Smooth muscle cell of trachea (primary cell): Measurements from ENCODE around the gene PAPOLB. TPM values are rescaled to one million over a fixed set of nuclear protein-coding genes. Genes with fewer than 3 reads are reported as not detected.

Experiments used
- total RNA-seq: library from RNA; depleted of rRNA; stranded (reverse); fragments of >200 nt; gene quantifications from 2 replicates; pipeline ENCODE4 v1.2.1, GENCODE V29; 2014

Gene PAPOLB
- total RNA-seq: under 0.01 and 0.15 TPM in 2 replicates

DNA sequence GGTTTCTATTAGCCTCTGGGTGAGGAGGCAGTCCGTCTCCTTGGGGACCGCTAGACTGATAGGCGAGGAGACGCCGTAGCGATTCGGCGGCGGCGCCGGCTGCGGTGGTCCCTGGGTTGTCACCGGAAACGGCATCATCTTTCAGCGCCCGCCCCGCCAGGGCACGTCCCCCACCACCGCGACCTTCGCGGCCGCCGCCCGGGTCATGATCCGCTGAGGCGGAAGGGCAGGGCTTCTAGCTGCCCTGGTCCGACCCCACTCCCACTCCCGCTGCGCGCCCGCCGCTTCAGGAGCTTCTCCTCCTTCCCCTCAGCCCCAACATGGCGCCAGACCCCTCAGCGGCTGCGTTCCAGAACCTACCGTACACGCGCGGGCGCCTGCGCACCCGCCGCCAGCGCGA, at the start of gene PAPOLB:
Gene PAPOLB (minus strand): TSS at position 358 of the 400 bp plus-strand sequence. CDS start 220 bp downstream, at position 138.

DNA sequence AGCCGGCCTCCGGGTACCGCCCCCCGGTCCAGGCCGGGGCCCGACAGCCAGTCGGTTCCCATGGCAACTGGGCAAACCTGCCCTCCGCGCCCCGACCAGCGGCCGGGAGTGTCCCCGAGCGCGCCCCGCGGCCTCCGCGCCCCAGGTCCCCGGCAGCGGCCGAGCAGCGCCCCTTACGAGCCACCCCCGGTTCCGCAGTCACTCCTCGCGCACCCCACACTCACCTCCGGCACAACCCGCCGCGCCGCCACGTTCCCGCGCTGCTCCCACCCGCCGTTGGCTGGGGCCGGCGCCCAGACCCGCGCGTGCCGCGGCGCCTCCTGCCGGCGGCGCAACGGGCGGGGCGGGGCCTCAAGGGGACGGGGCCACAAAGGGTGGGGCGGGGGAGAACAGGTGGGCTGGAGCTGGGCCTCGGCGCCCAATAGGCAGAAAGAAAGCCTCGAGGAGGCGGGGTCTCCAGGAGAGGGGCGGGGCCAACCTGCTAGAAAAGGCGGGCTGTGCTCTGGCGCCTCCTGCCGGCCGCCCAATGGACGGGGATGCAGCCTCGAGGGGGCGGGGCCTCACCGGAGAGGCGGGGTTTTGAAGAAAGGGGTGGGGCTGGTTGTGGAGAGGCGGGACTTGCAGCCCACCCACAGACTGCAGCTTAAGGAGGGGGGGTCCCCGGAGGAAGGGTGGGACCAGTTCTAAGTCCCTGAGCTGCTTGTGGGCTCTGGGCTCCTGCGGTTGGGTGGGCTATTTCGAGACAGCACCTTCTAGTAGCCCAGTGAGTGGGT, 21.7 kb upstream of the PAPOLB start, which contains the start of gene RADIL:
Gene RADIL (minus strand): TSS at position 345 of the 773 bp plus-strand sequence. CDS start 5,577 bp downstream, outside the sequence.

Other genes with a start within 250 kb of the PAPOLB start
- 29.5 and 32.4 TPM in 2 replicates for gene FOXK1, start 179.7 kb downstream of the PAPOLB start, total RNA-seq
- gene AP5Z1, start 86.4 kb downstream of the PAPOLB start, total RNA-seq: 35.8 and 52.1 TPM in 2 replicates
- 1.2 and 1.3 TPM in 2 replicates for gene RADIL, start 21.7 kb upstream of the PAPOLB start, total RNA-seq
- not detected in 2 replicates for gene MMD2, start 97.2 kb upstream of the PAPOLB start, total RNA-seq
- gene RBAK, start 183.8 kb upstream of the PAPOLB start, total RNA-seq: 6.8 and 7.7 TPM in 2 replicates